HepG2 (cell line): ENCODE results near the gene ACOT2. TPM values are rescaled to one million over a fixed set of nuclear protein-coding genes. Genes with fewer than 3 reads are reported as not detected.
"Not testable (repeated sequence)": the region's sequence is repeated elsewhere in the genome, so short reads cannot be mapped to it uniquely, and the experiment has no call there.

Experiments used
- ATAC-seq: fragments of 200-7000 bp; cut with Tn5 transposase; 3 replicates; pipeline ENCODE4 v1.9.1; 2020; ENCODE audit warnings: mild to moderate bottlenecking, moderate library complexity
- BruUV-seq: library from RNA; stranded (reverse); fragments of 400-500 nt; replicated peaks from 2 replicates; lab custom pipeline; 2021; lab: Mats Ljungman, UMichigan
- CTCF ChIA-PET: fragments of 300-600 bp; formaldehyde crosslinking; extraction: SDS; loops from one replicate; lab custom pipeline; 2021; ENCODE audit warnings: low total read pairs, inconsistent platforms, low intra/inter-chr PET ratio; lab: Yijun Ruan, JAX
- POLR2A ChIA-PET: fragments of 350-600 bp; sonication (Branson Sonifier 250); formaldehyde crosslinking; loops from one replicate; lab custom pipeline; 2020; ENCODE audit warnings: antibody characterized with exemption, inconsistent platforms; lab: Yijun Ruan, JAX
- DNase-seq: peaks from one replicate; pipeline ENCODE4 v3.0.0-alpha.2; 2015; ENCODE audit warnings: low spot score
- FAIRE-seq: peaks from 3 replicates; lab custom pipeline; 2011; peaks lifted over from hg19 to GRCh38; lab: Jason Lieb, UNC
- H2AFZ ChIP-seq: one replicate; pipeline ENCODE4 v1.6.1; 2011; ENCODE audit warnings: low read length, inconsistent platforms
- H3K27ac ChIP-seq: fragments of 300-600 bp; 3 replicates; pipeline ENCODE4 v1.8.0; 2011; ENCODE audit warnings: mixed run types, mild to moderate bottlenecking, mixed read lengths, low read length, inconsistent platforms; ENCODE audit not compliant: insufficient read depth; ENCODE audit errors: extremely low read length
- H3K27me3 ChIP-seq, 2 experiments: fragments of 200-600 bp in 1 of 2; 2 replicates in 1 of 2; 3 replicates in 1 of 2; pipeline versions ENCODE4 v1.6.0 to v1.8.0; 2011; ENCODE audit warnings: low read length in 2 of 2, mild to moderate bottlenecking in 2 of 2, moderate library complexity in 2 of 2, inconsistent platforms in 1 of 2; ENCODE audit not compliant: insufficient read depth in 2 of 2, control insufficient read depth in 1 of 2
- H3K36me3 ChIP-seq, 2 experiments: fragments of 200-600 bp in 1 of 2; replicated peaks in 1 of 2; 2 replicates in 1 of 2; 3 replicates in 1 of 2; pipeline versions ENCODE4 v1.5.1 to v1.8.0; 2011; ENCODE audit warnings: low read length in 2 of 2, inconsistent platforms in 1 of 2; ENCODE audit not compliant: insufficient read depth in 2 of 2, control insufficient read depth in 1 of 2
- H3K4me1 ChIP-seq: 2 replicates; pipeline ENCODE4 v1.5.1; 2012; ENCODE audit warnings: low read length, inconsistent platforms; ENCODE audit not compliant: insufficient read depth
- H3K4me2 ChIP-seq: 2 replicates; pipeline ENCODE4 v1.6.0; 2011; ENCODE audit warnings: low read depth, low read length, inconsistent platforms
- H3K4me3 ChIP-seq, 3 experiments: fragments of 200-600 bp in 1 of 3; sonication (generic), shearing (Covaris generic) in 1 of 3; replicated peaks in 1 of 3; 2 replicates each; pipeline ENCODE4 v1.5.1; 2011 to 2016; ENCODE audit warnings: low read length in 3 of 3, inconsistent platforms in 2 of 3, low read depth in 2 of 3, mild to moderate bottlenecking in 2 of 3, control low read depth in 1 of 3, mixed read lengths in 1 of 3; ENCODE audit not compliant: insufficient read depth in 1 of 3
- H3K79me2 ChIP-seq: one replicate; pipeline ENCODE4 v1.6.1; 2011; ENCODE audit warnings: low read length, inconsistent platforms; ENCODE audit not compliant: insufficient read depth
- H3K9ac ChIP-seq: 2 replicates; pipeline ENCODE4 v1.6.0; 2011; ENCODE audit warnings: mild to moderate bottlenecking, low read depth, low read length, inconsistent platforms; ENCODE audit not compliant: insufficient read depth
- H3K9me3 ChIP-seq: 2 replicates; pipeline ENCODE4 v1.5.1; 2012; ENCODE audit warnings: mild to moderate bottlenecking, low read length
- H4K20me1 ChIP-seq: 2 replicates; pipeline ENCODE4 v1.6.0; 2011; ENCODE audit warnings: inconsistent platforms, mild to moderate bottlenecking, low read length, moderate library complexity; ENCODE audit not compliant: insufficient read depth
- MTA1 ChIP-seq: sonication (generic); formaldehyde crosslinking; IDR thresholded peaks from 2 replicates; pipeline ENCODE4 v1.4.0; 2020; ENCODE audit warnings: missing genetic modification reagents, mild to moderate bottlenecking, borderline replicate concordance
- REST ChIP-seq, 2 experiments: IDR thresholded peaks; 2 replicates each; pipeline ENCODE4 v1.6.1; 2011 to 2012; ENCODE audit warnings: low read length in 2 of 2, borderline replicate concordance in 1 of 2, low read depth in 1 of 2, mild to moderate bottlenecking in 1 of 2, moderate library complexity in 1 of 2
- SPEN ChIP-seq: sonication (generic); formaldehyde crosslinking; IDR thresholded peaks from 2 replicates; pipeline ENCODE4 v1.5.1; 2020; ENCODE audit warnings: low read depth, mild to moderate bottlenecking, missing genetic modification reagents
- ZBTB38 ChIP-seq: sonication (generic); formaldehyde crosslinking; IDR thresholded peaks from 2 replicates; pipeline ENCODE4 v1.5.1; 2020; ENCODE audit warnings: mild to moderate bottlenecking, missing genetic modification reagents
- ZBTB7B ChIP-seq: sonication (generic); formaldehyde crosslinking; IDR thresholded peaks from 2 replicates; pipeline ENCODE4 v1.4.0; 2020; ENCODE audit warnings: missing genetic modification reagents
- ZNF230 ChIP-seq: sonication (generic); formaldehyde crosslinking; IDR thresholded peaks from 2 replicates; pipeline ENCODE4 v1.4.0; 2020; ENCODE audit warnings: mild to moderate bottlenecking, missing genetic modification reagents
- ZNF263 ChIP-seq: sonication (generic); formaldehyde crosslinking; IDR thresholded peaks from 2 replicates; pipeline ENCODE4 v1.4.0; 2020; ENCODE audit warnings: missing genetic modification reagents
- ZNF777 ChIP-seq: sonication (generic); formaldehyde crosslinking; IDR thresholded peaks from 2 replicates; pipeline ENCODE4 v1.4.0; 2020; ENCODE audit warnings: missing genetic modification reagents
- ZXDC ChIP-seq: sonication (generic); formaldehyde crosslinking; IDR thresholded peaks from 2 replicates; pipeline ENCODE4 v1.5.0; 2020; ENCODE audit warnings: mild to moderate bottlenecking, missing genetic modification reagents
- WGBS: methylation state at CpG from one replicate; pipeline ENCODE4 v1.1.6; 2017; ENCODE audit warnings: low lambda C conversion rate; 5-methylcytosine and 5-hydroxymethylcytosine counted together
- in situ Hi-C: cut with HindIII; loops from 2 replicates; pipeline ENCODE4 v1.10.0; 2017; ENCODE audit warnings: low pct_unique_long_range_greater_than_20kb; ENCODE audit not compliant: extremely low pct_ligation_motif_present
- intact Hi-C: fragments of 100-400 bp; cut with micrococcal nuclease; formaldehyde crosslinking; loops from one replicate; pipeline ENCODE4 v1.10.0; 2022; ENCODE audit not compliant: unreplicated experiment
- polyA plus RNA-seq, 8 experiments: library from polyadenylated mRNA; depleted of rRNA in 3 of 8; stranded (reverse) in 7 of 8; unstranded in 1 of 8; fragments of >200 nt; fragmentation: Illumina TruSeq in 4 of 8; extraction: Trizol in 4 of 8; gene quantifications; 2 replicates each; pipeline versions ENCODE4 v1.2.1 to v1.2.3, GENCODE V29; 2011 to 2016; ENCODE audit warnings: low read depth in 4 of 8, missing spikeins in 1 of 8, mixed read lengths in 1 of 8; ENCODE audit not compliant: insufficient read depth in 1 of 8
- total RNA-seq, 5 experiments: library from RNA; depleted of rRNA; stranded (reverse); fragments of >200 nt; fragmentation: Illumina TruSeq; extraction: Trizol; gene quantifications; 2 replicates each; pipeline ENCODE4 v1.2.3, GENCODE V29; 2016; ENCODE audit warnings: low read depth in 1 of 5

The ACOT2 gene
- total and polyA plus RNA-seq, 2 of the 13 experiments (the other 11 are each of a cell fraction or from before 2014, with no cell fraction given): 60.0 to 110 TPM

- POLR2A ChIA-PET: interaction anchor here (1.6 kb wide), 1 partner anchor 70 kb away, joined by 3 read pairs; no protein-coding TSS in a partner anchor
- H3K36me3 ChIP-seq, FAIRE-seq, H3K4me3 ChIP-seq, ATAC-seq, H3K9me3 ChIP-seq, BruUV-seq, H4K20me1 ChIP-seq, H3K4me2 ChIP-seq, H3K9ac ChIP-seq, H3K79me2 ChIP-seq, H2AFZ ChIP-seq, H3K27me3 ChIP-seq, H3K27ac ChIP-seq, intact Hi-C loops, in situ Hi-C loops, CTCF ChIA-PET, DNase-seq: not testable (repeated sequence)
- H3K4me1 ChIP-seq: peaks cover 20% of the 10 kb centered on the region
- WGBS: 70% methylated on average over 3 of the region's 3 CpGs
Observed at GRCh38 chr14:73531971-73532370, 37.0 kb upstream of the ACOT2 start.

- peak overlapping the region; percentile 97 for H3K27ac ChIP-seq
- peak overlapping the region; percentile 81 for H3K4me2 ChIP-seq
- H3K27me3 ChIP-seq, H3K79me2 ChIP-seq, in situ Hi-C loops, H3K36me3 ChIP-seq, H4K20me1 ChIP-seq, H2AFZ ChIP-seq, H3K9me3 ChIP-seq: not testable (repeated sequence)
- ChIA-PET POLR2A (interaction anchor here (0.6 to 3.1 kb wide), 15 partner anchors 11 to 956 kb away, joined by 3 to 108 read pairs (median 4); partner anchors contain the start of genes ACOT2, ACOT6, ISCA2 and NPC2), CTCF (interaction anchor here (2.3 kb wide), 1 partner anchor 33 kb away, joined by 12 read pairs; the partner anchor contains the start of gene ACOT2)
- intact Hi-C loops: loop anchor here (1.0 to 5.0 kb wide), 3 partner anchors 33 to 175 kb away; partner anchors contain the start of genes PNMA1 and RIOX1
- peak overlapping the region; percentile 64 to 76 (median 65) for H3K4me3 ChIP-seq
- BruUV-seq: TSS peak; percentile 88
- FAIRE-seq (peak; percentile 90), ATAC-seq (peak; percentile 89), DNase-seq (peak; percentile 85)
- H3K4me1 ChIP-seq: peaks cover 21% of the 10 kb centered on the region
- 0% methylated on average over 7 of the region's 84 CpGs for WGBS
- peak overlapping the region; percentile 85 for H3K9ac ChIP-seq
- 0 out of 4 replicates have a peak, but pooled peaks of 1 of the 2 experiments have one; percentile 1 for TF ChIP-seq REST (IDR thresholded peaks at IDR 0.05; ENCODE audit: borderline replicate concordance in 1 of 2, low read depth in 1 of 2, low read length in 2 of 2)
- peak; percentile 62 for TF ChIP-seq SPEN (CRISPR knock-in tag)
- peak; percentile 42 for TF ChIP-seq ZNF263
- peak; percentile 81 for TF ChIP-seq ZNF777
- 0 out of 2 replicates have a peak, but pooled peaks have one; percentile 38 for TF ChIP-seq MTA1 (CRISPR knock-in tag)
- 0 out of 2 replicates have a peak, but pooled peaks have one; percentile 61 for TF ChIP-seq ZXDC (CRISPR knock-in tag)
- peak; percentile 68; the same call in 1 of the 2 replicates for TF ChIP-seq ZBTB38 (CRISPR knock-in tag)
- TF ChIP-seq ZBTB7B (CRISPR knock-in tag): 0 out of 2 replicates have a peak, but pooled peaks have one; percentile 9
- peak; percentile 24; the same call in 1 of the 2 replicates for TF ChIP-seq ZNF230 (CRISPR knock-in tag)
Observed at GRCh38 chr14:73537244-73538045, 31.6 kb upstream of the ACOT2 start.
